ENCODE data around the gene TNRC6C. TPM values are rescaled to one million over a fixed set of nuclear protein-coding genes. Genes with fewer than 3 reads are reported as not detected.
"Not testable (repeated sequence)": the region's sequence is repeated elsewhere in the genome, so short reads cannot be mapped to it uniquely, and the experiment has no call there.

Gene TNRC6C
- polyA plus RNA-seq, 2 donors: 1.2 to 3.4 TPM

GRCh38 chr17:78110363-78111015, 152.0 kb downstream of the TNRC6C start:
- 85 to 87% methylated on average over 22 of the region's 22 CpGs for whole genome bisulfite sequencing, 2 donors
- Histone ChIP-seq H3K4me1 (ENCODE audit: control insufficient read depth in 2 of 2, insufficient read depth in 2 of 2, low read length in 1 of 2) (peaks cover 0 to 8% of the 10 kb centered on the region in 2 donors), H3K27me3 (ENCODE audit: control insufficient read depth in 1 of 2, insufficient read depth in 2 of 2, low read length in 2 of 2) (no peaks in the 10 kb centered on the region), H3K36me3 (ENCODE audit: control insufficient read depth in 2 of 2, insufficient read depth in 2 of 2, low read length in 1 of 2) (peaks cover 2 to 12% of the 10 kb centered on the region in 2 donors), H3K27ac (ENCODE audit: low read depth in 2 of 2, low read length in 1 of 2) (no peak overlapping the region), H3K4me3 (ENCODE audit: low read depth in 1 of 2, low read length in 2 of 2) (no peak overlapping the region), H3K9me3 (ENCODE audit: control insufficient read depth in 2 of 2, insufficient read depth in 1 of 2, low read depth in 1 of 2, low read length in 1 of 2) (no peaks in the 10 kb centered on the region)

DNA sequence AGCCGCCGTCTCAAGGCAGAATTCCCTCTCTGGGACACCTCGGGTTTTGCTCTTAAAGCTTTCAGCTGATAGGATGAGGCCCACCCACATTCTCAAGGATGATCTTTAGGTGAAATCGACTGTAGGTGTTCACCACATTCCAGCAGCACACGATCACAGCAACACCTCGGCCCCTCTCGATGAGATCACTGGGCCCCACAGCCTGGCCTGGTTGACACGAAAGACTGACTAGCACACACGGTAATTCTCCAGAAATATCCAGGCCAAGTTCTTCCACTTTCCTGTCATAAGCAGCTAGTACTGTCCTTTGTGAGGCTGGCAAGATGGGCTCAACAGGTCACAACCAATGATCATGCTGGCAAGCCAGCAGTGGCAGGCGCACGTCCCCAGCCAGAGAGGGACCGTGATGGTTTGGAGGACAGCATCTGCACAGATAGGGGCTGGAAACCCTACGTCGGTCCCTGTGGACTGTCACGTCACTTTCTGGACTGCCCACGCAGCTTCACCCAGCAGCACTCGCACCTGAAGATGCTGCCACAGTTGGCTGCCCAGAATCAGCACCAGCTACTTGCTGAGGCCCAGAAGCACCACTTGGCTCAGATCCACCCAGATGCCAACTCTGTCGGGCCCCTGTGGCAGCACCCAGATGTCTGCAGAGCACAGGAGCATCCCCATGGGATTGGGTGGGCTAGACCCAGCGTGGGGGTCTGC, 152.7 kb downstream of the TNRC6C start:
- Histone ChIP-seq H3K9me3 (ENCODE audit: control insufficient read depth in 2 of 2, insufficient read depth in 1 of 2, low read depth in 1 of 2, low read length in 1 of 2) (no peaks in the 10 kb centered on the region), H3K4me3 (ENCODE audit: low read depth in 1 of 2, low read length in 2 of 2) (no peak overlapping the region), H3K27ac (ENCODE audit: low read depth in 2 of 2, low read length in 1 of 2) (no peak overlapping the region), H3K4me1 (ENCODE audit: control insufficient read depth in 2 of 2, insufficient read depth in 2 of 2, low read length in 1 of 2) (peaks cover 0 to 8% of the 10 kb centered on the region in 2 donors), H3K36me3 (ENCODE audit: control insufficient read depth in 2 of 2, insufficient read depth in 2 of 2, low read length in 1 of 2) (peaks cover 2 to 14% of the 10 kb centered on the region in 2 donors), H3K27me3 (ENCODE audit: control insufficient read depth in 1 of 2, insufficient read depth in 2 of 2, low read length in 2 of 2) (no peaks in the 10 kb centered on the region)
- WGBS, 2 donors: 80 to 86% methylated on average over 19 of the region's 19 CpGs

GRCh38 chr17:78111727-78112517, 153.4 kb downstream of the TNRC6C start:
- Histone ChIP-seq H3K27ac (ENCODE audit: low read depth in 2 of 2, low read length in 1 of 2) (no peak overlapping the region), H3K27me3 (ENCODE audit: control insufficient read depth in 1 of 2, insufficient read depth in 2 of 2, low read length in 2 of 2) (no peaks in the 10 kb centered on the region), H3K9me3 (ENCODE audit: control insufficient read depth in 2 of 2, insufficient read depth in 1 of 2, low read depth in 1 of 2, low read length in 1 of 2) (no peaks in the 10 kb centered on the region), H3K36me3 (ENCODE audit: control insufficient read depth in 2 of 2, insufficient read depth in 2 of 2, low read length in 1 of 2) (peaks cover 2 to 14% of the 10 kb centered on the region in 2 donors), H3K4me1 (ENCODE audit: control insufficient read depth in 2 of 2, insufficient read depth in 2 of 2, low read length in 1 of 2) (peaks cover 0 to 8% of the 10 kb centered on the region in 2 donors), H3K4me3 (ENCODE audit: low read depth in 1 of 2, low read length in 2 of 2) (no peak overlapping the region)
- 83 to 87% methylated on average over 28 of the region's 28 CpGs for WGBS, 2 donors

DNA sequence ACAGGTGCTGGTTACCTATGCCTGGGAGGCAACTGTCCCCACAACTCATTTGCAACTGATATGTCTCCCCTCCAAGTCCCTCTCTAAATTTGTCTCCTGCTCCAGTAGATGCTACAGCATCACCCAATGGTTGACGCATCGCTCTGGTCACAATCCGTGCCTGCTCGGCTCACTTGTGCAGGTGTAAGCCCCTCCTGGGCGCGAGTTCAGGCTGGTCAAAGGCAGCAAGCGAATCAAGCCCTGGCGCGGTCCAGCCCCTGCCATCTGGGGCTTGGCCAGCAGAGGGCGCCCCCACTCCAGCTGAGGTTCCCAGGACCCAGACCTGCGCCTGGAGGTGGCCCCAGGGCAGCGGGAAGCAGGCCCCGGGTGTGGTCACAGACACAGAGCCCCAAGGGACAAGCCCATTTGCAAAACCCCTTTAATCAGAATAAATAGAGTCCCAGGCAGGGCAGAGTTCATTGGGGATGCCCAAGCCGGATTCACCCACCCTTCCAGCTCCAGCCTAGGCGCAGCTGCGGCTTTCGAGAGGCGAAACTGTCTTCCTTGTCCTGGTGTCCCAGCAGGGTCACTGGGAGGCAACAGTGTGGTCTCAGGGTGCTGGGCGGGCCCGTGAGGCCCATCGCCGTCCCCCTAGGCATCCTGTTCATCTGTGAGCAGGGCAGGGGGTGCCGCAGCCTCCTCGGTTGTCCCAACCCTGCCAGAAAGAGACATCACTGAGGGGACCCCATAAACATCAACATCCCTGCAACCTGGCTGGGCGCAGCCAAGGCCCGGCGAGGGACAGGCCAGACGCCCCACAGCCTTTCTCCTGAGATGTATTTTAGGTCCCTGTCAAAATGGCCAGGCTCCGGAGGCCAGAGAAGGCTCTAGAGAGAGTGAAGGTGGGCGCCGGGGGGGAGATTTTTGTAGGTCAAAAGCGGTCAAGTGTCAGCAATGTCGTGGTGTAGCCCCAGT, 154.3 kb downstream of the TNRC6C start:
- Histone ChIP-seq H3K36me3 (ENCODE audit: control insufficient read depth in 2 of 2, insufficient read depth in 2 of 2, low read length in 1 of 2) (peaks cover 2 to 14% of the 10 kb centered on the region in 2 donors), H3K9me3 (ENCODE audit: control insufficient read depth in 2 of 2, insufficient read depth in 1 of 2, low read depth in 1 of 2, low read length in 1 of 2) (no peaks in the 10 kb centered on the region), H3K27me3 (ENCODE audit: control insufficient read depth in 1 of 2, insufficient read depth in 2 of 2, low read length in 2 of 2) (no peaks in the 10 kb centered on the region), H3K27ac (ENCODE audit: low read depth in 2 of 2, low read length in 1 of 2) (no peak overlapping the region), H3K4me1 (ENCODE audit: control insufficient read depth in 2 of 2, insufficient read depth in 2 of 2, low read length in 1 of 2) (peaks cover 0 to 12% of the 10 kb centered on the region in 2 donors), H3K4me3 (ENCODE audit: low read depth in 1 of 2, low read length in 2 of 2) (no peak overlapping the region)
- 53 to 55% methylated on average over 32 to 33 of the region's 33 CpGs for WGBS, 2 donors

DNA sequence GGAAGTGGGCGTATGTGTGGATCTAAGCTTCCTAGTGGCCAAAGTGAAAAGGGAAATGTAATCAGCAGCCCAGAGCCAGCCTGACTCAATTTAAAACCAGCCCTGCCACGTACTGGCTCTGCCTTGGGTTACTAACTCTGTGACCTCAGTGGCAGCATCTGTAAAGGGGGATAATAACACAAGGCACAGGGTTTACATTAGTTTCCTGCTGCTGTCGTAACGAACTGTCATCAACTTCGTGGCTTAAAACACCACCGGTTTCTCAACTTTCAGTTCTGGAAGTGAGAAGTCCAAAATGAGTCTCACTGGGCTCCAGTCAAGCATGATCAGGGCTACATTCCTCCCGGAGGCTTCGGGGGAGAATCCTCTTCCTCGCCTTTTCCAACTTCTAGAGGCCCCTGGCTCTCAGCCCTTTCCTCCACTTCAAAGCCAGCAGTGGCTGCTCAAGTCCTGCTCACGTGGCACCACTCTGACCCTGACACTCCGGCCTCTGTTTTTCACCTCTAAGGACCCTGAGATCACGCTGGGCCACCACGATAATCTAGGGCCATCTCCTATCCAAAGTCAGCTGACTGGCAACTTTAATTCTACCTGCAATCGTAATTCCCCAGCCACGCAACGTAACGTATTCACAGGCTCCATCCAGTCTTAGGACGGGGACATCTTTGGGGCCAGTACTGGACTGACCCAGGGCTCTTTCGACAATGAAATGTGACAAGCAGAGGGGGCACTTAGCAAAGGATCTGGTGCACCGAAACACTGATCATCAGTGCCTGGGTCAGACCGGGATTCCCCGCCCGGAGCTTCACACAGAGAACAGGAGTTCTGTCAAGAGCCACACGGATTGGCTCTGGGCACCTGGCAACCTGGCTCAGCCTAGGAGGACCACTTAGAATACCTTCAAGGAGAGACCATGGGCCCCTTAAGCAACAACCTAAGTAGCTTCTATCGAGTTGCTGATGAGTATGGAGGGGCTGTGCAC, 155.6 kb downstream of the TNRC6C start:
- no peak overlapping the region for H3K27ac ChIP-seq (ENCODE audit: low read depth in 2 of 2, low read length in 1 of 2)
- no peaks in the 10 kb centered on the region for H3K27me3 ChIP-seq (ENCODE audit: control insufficient read depth in 1 of 2, insufficient read depth in 2 of 2, low read length in 2 of 2)
- H3K4me1 ChIP-seq (ENCODE audit: control insufficient read depth in 2 of 2, insufficient read depth in 2 of 2, low read length in 1 of 2): peaks cover 0 to 12% of the 10 kb centered on the region in 2 donors
- 81 to 82% methylated on average over 25 of the region's 25 CpGs for WGBS, 2 donors
- no peak overlapping the region for H3K4me3 ChIP-seq (ENCODE audit: low read depth in 1 of 2, low read length in 2 of 2)
- H3K9me3 ChIP-seq (ENCODE audit: control insufficient read depth in 2 of 2, insufficient read depth in 1 of 2, low read depth in 1 of 2, low read length in 1 of 2): no peaks in the 10 kb centered on the region
- H3K36me3 ChIP-seq (ENCODE audit: control insufficient read depth in 2 of 2, insufficient read depth in 2 of 2, low read length in 1 of 2): peaks cover under 1 to 12% of the 10 kb centered on the region in 2 donors

- Histone ChIP-seq H3K36me3 (ENCODE audit: control insufficient read depth in 2 of 2, insufficient read depth in 2 of 2, low read length in 1 of 2) (peaks cover 0 to 11% of the 10 kb centered on the region in 2 donors), H3K4me1 (ENCODE audit: control insufficient read depth in 2 of 2, insufficient read depth in 2 of 2, low read length in 1 of 2) (peaks cover 0 to 12% of the 10 kb centered on the region in 2 donors), H3K27ac (ENCODE audit: low read depth in 2 of 2, low read length in 1 of 2) (no peak overlapping the region), H3K9me3 (ENCODE audit: control insufficient read depth in 2 of 2, insufficient read depth in 1 of 2, low read depth in 1 of 2, low read length in 1 of 2) (no peaks in the 10 kb centered on the region), H3K27me3 (ENCODE audit: control insufficient read depth in 1 of 2, insufficient read depth in 2 of 2, low read length in 2 of 2) (no peaks in the 10 kb centered on the region), H3K4me3 (ENCODE audit: low read depth in 1 of 2, low read length in 2 of 2) (no peak overlapping the region)
- 66 to 75% methylated on average over 26 to 27 of the region's 28 CpGs for WGBS, 2 donors
Measured at GRCh38 chr17:78114831-78115723, 156.6 kb downstream of the TNRC6C start.

DNA sequence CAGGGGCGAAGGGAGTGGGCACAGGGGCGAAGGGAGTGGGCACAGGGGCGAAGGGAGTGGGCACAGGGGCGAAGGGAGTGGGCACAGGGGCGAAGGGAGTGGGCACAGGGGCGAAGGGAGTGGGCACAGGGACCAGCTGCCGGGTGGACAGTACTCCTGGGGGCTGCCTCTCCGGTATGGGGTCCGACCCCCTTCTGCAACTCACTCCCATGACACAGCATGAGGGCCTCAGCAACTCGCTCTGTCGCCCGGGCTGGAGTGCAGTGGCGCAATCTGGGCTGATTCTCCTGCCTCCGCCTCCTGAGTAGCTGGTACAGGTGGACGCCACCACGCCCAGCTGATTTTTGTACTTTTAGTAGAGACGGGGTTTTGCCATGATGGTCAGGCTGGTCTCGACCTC, 157.3 kb downstream of the TNRC6C start:
- H3K36me3 ChIP-seq (ENCODE audit: control insufficient read depth in 2 of 2, insufficient read depth in 2 of 2, low read length in 1 of 2); H3K27me3 ChIP-seq (ENCODE audit: control insufficient read depth in 1 of 2, insufficient read depth in 2 of 2, low read length in 2 of 2); H3K27ac ChIP-seq (ENCODE audit: low read depth in 2 of 2, low read length in 1 of 2); H3K9me3 ChIP-seq (ENCODE audit: control insufficient read depth in 2 of 2, insufficient read depth in 1 of 2, low read depth in 1 of 2, low read length in 1 of 2); H3K4me3 ChIP-seq (ENCODE audit: low read depth in 1 of 2, low read length in 2 of 2): not testable (repeated sequence)
- peaks cover 0 to 12% of the 10 kb centered on the region in 2 donors for H3K4me1 ChIP-seq (ENCODE audit: control insufficient read depth in 2 of 2, insufficient read depth in 2 of 2, low read length in 1 of 2)
- 92 to 96% methylated on average over 11 to 16 of the region's 18 CpGs for whole genome bisulfite sequencing, 2 donors

DNA sequence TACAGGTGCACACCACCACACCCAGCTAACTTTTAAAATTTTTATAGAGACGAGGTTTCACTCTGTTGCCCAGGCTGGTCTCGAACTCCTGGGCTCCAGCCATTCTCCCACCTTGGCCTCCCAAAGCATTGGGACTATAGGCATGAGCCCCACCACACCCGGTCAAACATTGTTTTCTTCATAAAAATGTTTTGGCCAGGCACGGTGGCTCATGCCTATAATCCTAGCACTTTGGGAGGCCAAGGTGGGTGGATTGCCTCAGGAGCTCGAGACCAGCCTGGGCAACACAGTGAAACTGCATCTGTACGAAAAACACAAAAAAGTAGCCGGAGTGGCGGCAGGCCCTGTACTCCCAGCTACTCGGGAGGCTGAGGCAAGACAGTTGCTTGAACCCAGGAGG, 157.9 kb downstream of the TNRC6C start:
- Histone ChIP-seq H3K4me3 (ENCODE audit: low read depth in 1 of 2, low read length in 2 of 2) (no peak overlapping the region), H3K4me1 (ENCODE audit: control insufficient read depth in 2 of 2, insufficient read depth in 2 of 2, low read length in 1 of 2) (peaks cover 0 to 12% of the 10 kb centered on the region in 2 donors), H3K27ac (ENCODE audit: low read depth in 2 of 2, low read length in 1 of 2) (no peak overlapping the region), H3K9me3 (ENCODE audit: control insufficient read depth in 2 of 2, insufficient read depth in 1 of 2, low read depth in 1 of 2, low read length in 1 of 2) (no peaks in the 10 kb centered on the region), H3K36me3 (ENCODE audit: control insufficient read depth in 2 of 2, insufficient read depth in 2 of 2, low read length in 1 of 2) (peaks cover 0 to 11% of the 10 kb centered on the region in 2 donors), H3K27me3 (ENCODE audit: control insufficient read depth in 1 of 2, insufficient read depth in 2 of 2, low read length in 2 of 2) (no peaks in the 10 kb centered on the region)
- 95 to 96% methylated on average over 9 of the region's 9 CpGs for WGBS, 2 donors

Data from esophagus (tissue), 2 donors.